Renal cortex interstitium (tissue), 11 donors: Measurements from ENCODE around the gene NAP1L1. TPM values are rescaled to one million over a fixed set of nuclear protein-coding genes. Genes with fewer than 3 reads are reported as not detected.
"Not testable (repeated sequence)": the region's sequence is repeated elsewhere in the genome, so short reads cannot be mapped to it uniquely, and the experiment has no call there.

ENCODE experiments used
- DNase-seq, 11 donors: peaks; one replicate each; pipeline ENCODE4 v3.0.0-alpha.2; 2013; ENCODE audit warnings: low read depth in 9 of 11, low spot score in 4 of 11; ENCODE audit errors: extremely low read depth in 1 of 11
- polyA plus RNA-seq, 3 donors: library from polyadenylated mRNA; unstranded; fragments of 120-200 nt; gene quantifications; one replicate each; pipeline ENCODE4 v1.2.1, GENCODE V29; 2013; ENCODE audit not compliant: insufficient read length in 3 of 3

The NAP1L1 gene
- polyA plus RNA-seq, 3 donors = 790 to 1,090 (median 937) TPM

DNA sequence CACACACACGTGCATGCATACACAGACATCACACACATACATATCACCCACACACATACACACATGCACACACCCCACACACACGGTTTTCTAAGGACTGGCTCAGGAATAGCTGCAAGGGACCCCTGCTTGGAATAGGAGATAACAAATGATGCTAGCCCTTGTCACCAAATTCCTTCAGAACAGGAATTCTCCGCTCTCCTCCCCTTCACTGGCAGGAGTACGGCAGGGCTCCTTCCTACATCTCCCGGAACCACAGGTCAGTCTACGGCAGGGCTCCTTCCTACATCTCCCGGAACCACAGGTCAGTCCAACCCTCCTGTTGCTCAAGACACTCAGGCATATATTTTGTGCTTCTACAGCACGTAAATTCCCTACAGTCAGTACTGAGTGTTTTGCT lies 76.8 kb downstream of the NAP1L1 start:
- DNase-seq = no peak

DNA sequence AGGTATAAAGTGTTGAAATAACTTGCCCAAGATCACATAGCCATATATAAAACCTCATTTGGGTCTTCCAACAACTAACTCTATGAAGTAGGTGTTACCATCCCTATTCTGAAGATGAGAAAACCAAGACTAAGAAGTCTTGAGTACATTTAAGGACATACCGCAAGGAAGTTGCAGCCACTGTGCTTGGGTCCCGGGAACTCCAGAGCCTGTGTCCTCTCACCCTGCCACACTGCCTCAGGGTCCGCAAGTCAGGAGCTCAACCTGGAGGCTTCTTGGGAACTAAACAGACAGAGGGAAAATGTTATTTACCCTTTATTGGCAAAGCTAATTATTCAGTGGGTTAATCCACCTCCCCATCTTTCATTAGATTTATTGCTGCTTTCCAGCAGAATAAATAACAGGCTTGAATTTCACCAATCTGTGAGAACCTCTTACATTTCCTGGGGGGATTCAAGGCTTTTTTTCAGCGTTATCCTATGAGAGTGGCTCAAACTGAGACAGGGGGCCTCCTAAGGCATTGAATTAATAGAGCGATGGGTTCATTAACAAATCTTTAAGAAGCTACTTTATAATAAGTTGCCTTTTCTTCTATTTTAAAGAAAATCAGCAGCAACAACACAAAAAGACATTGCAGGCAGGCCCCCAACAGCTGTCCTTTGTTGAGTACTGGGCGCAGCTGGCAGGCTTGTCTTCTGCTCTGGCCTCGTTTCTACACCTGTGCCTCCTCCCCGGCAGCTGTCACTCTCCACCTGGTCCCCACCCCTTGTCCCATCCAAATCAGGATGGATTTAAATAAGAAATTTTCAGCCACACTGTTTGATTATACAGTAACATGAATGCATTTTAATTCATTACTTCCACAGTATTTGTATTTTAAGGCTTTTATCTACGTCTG lies 78.2 kb downstream of the NAP1L1 start:
- no peak for DNase-seq

DNA sequence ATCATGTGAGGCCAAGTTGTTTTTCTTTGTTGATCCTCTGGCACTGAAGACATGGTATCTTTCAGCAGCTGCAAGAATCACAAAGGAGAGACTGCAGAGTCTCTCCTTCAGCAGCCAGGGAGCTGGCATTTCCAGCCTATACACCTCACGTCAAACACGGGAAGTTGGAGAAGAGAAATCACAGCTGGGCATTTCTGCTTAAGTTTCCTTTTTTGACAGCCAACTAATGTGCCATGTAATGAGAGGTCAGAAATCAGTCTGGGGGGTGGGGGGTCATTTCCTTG lies 81.2 kb downstream of the NAP1L1 start:
- DNase-seq = no peak

DNA sequence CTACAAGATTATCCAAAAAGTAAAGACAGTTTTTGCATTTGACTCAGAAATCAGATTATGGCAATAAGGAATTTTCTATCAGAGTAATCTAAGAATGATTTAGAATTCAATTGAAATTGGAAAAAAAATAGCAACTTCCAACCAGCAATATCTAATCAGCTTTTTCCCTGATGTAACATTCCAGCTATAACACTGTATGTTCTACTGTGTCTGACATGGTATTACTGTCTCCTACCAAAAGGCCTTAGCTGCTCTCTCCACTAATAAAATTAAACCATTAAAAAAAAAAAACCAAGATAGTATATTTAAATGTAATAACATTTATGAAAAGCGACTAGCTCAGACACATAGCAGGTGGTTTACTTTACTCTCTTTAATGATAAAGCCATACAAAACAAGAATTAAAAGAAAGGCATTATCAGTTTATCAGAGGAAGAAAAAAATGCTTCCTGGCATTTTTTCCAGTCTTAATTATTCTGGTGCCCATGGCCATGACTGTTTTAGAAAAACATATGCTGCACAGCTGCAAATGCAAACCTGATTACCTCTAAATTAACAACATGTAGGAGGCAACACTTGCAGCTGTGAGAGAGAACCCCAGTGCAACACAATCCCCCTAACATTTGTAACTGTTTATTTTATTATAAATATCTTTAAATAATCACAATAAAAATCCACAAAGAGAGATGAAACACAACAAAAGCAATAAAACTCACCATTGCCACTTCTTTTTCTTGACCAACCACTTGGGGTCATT lies 81.7 kb downstream of the NAP1L1 start:
- no peak for DNase-seq

DNA sequence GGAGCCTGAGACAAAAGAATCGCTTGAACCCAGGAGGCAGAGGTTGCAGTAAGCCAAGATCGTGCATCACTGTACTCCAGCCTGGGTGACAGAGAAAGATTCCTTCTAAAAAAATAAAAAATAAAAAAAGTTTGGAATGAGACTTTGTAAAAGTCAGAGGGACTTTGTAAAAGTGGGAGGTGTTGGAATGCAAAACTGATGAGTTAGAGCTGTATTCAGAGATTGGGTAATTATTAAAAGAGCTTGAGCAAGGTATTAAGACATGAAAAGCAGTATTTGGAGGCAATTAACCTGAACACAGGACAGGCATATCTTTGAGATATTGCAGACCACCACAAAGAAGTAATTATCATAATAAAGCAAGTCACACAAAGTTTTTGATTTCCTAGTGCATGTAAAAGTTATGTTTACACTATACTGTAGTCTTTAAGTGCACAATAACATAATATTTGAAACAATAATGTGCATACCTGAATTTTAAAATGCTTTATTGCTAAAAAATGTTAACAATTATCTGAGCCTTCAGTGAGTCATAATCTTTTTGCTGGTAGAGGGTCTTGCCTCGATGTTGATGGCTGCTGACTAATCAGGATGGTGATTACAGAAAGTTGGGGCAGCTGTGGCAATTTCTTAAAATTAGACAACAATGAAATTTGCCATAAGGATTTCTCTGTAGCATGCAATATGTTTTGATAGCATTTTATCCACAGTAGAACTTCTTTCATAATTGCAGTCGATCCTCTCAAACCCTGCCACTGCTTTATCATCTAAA lies 86.0 kb downstream of the NAP1L1 start:
- DNase-seq = no peak

DNA sequence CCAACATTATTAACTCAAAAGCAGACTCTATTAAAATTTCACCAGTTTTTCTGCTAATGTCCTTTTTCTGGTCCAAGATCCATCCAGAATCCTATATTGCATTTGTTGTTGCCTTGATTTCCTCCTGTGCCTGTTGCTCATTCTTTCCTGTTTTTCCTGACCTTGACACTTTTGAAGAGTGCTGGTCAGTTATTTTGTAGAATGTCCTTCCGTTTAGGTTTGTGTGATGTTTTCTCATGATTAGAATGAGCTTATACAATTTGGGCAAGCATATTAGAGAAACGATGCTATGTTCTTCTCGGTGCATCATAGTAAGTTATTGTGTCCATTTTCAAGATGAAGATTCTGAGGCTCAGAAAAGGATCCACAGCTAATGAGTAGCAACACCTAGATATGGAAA lies 86.8 kb downstream of the NAP1L1 start:
- DNase-seq = no peak

DNA sequence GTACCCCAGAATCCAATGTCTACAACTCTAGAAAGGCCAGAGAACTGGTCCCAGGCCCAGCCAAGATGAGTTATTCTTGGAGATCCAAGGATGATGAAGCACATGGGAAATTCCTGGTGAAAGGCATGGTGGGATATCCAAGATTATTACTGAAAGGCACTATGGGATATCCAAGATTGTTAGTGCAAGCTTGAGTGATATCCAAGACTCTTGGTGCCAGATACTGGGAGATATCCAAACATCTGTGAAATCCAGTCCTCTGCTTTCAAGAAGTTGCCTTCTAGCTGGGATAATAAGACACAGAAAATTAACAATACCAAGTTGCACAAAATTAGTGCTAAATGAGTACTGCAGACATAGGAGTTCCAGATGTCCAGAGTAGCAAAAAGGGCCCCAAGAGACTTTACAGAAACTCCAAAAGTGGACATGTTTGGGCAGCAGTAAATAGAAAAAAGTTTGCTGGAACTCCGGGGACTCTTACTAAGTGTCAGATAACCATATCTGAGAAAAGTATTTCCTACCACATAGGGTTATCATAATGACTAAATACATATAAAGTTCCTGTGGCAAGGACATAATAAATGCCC lies 87.5 kb downstream of the NAP1L1 start:
- DNase-seq = no peak

DNA sequence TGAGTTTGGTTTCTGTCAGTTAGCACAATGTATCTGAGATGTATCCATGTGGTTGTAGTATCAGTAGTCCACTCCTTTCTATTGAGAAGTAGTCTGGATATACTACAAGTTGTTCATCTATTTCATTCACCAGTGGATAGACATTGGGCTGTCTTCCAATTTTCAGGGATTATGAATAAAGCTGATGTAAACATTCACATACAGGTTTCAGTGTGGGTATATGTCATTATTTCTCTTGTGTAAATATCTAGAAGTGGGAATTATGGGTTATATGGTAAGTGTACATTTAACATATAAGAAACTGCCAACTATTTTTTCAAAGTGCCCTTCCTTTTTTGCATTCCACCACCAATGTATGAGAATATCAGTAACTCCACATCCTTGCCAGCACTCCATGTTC lies 88.8 kb downstream of the NAP1L1 start:
- DNase-seq = no peak

DNA sequence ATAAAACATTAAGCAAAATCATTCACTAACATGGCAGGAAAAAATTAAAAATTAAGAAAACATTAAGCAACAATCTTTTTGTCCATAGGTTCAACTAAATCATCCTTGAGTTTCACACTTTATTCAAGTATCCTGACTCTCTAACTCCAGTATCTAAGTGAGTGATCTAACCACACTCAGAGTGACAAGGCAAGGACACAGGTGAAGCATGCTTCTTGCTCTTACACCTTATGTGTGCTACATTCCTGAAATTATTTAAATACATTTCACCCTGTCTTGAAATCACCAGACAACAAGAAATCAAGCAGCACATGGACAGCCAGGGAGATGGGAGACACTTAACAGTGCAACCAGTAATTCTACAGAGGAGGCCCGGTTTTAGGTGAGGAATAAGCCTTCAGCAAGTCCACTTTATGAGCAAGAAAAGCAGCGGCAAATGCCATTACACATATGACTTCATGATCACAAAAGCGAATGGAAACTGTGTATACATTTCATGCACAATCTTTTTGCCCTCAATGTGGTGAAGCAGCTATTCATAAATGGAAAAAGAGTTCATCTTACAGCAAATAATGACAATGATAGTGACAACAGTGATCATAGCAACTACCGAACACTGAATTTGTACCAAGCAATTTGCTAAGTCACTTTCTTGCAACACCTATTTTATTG lies 90.3 kb downstream of the NAP1L1 start:
- DNase-seq = no peak

DNA sequence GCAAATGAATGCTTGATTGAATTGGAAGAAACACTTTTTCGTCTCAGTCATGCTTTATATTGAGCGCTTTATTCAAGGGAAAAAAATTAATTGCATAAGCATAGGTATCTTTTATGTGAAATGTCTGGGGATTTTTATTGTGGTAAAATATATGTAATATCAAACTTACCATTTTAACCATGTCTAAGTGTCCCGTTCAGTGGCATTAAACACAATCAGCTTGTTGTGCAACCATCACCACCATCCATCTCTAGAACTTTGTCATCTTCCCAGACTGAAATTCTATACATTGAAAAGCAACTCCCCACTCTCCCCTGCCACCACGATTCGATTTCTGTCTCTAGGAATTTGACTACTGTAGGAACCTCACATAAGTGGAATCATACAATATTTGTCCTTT lies 92.7 kb downstream of the NAP1L1 start:
- no peak for DNase-seq

DNA sequence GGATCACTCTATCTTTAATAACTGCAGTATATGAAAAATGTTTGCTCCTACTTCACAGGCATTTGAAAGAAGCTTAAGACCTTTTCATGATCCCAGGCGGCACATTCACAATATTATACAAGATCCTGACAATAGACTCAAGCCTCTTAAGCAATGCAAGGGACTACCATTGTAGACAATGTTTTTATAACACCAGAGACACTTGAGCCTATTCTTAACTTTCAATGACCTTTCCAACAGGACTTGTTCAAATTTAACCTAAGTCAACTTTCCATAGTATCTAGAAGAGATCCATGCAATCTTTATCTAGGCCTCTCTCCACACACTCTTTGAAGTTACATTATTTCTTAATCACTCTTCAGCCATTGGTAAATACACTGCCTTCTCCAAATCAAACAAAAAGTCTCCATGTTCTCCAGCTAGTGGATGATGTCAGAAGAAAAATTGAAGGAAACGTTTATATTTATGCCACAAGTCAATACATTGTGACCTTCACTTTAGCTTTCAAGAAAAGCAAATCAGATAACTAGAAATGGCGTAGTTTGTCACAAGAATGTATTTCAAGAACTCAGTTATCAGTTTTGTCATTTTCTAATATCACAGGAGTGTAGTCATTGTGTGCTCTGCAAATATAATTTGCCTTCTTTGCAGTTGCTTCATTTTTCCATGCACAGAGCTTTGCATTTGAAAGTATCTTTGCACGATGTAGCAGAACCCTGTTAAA lies 94.1 kb downstream of the NAP1L1 start:
- no peak for DNase-seq

DNA sequence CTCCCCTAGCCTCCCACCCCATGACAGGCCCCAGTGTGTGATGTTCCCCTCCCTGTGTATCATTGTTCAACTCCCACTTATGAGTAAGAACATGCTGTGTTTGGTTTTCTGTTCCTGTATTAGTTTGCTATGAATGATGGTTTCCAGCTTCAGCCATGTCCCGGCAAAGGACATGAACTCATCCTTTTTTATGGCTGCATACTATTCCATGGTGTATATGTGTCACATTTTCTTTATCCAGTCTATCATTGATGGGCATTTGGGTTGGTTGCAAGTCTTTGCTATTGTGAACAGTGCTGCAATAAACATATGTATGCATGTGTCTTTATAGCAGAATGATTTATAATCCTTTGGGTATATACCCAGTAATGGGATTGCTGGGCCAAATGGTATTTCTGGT lies 96.8 kb downstream of the NAP1L1 start:
- not testable (repeated sequence) for DNase-seq

Other genes with a start within 250 kb of the NAP1L1 start
- 10 to 100 TPM; 37.7 to 44.9 (median 41.7) TPM for gene PHLDA1, start 52.9 kb downstream of the NAP1L1 start, polyA plus RNA-seq